CD4-positive, alpha-beta T cell treated with Interleukin-4 for 4 hours (primary cell): Measurements from ENCODE around the gene OSR1.
A peak's percentile ranks its signal among the peaks of the same experiment; 100 is the strongest.
"Not testable (repeated sequence)": the region's sequence is repeated elsewhere in the genome, so short reads cannot be mapped to it uniquely, and the experiment has no call there.

Experiments used
- DNase-seq: peaks from one replicate; pipeline ENCODE4 v3.0.0-alpha.2; 2020

The OSR1 gene

GRCh38 chr2:19358242-19359020, at the start of gene OSR1:
TSS of gene OSR1 (minus strand) at chr2:19358623. CDS start at chr2:19353805, 4,818 bp downstream.
- no peak for DNase-seq

DNA sequence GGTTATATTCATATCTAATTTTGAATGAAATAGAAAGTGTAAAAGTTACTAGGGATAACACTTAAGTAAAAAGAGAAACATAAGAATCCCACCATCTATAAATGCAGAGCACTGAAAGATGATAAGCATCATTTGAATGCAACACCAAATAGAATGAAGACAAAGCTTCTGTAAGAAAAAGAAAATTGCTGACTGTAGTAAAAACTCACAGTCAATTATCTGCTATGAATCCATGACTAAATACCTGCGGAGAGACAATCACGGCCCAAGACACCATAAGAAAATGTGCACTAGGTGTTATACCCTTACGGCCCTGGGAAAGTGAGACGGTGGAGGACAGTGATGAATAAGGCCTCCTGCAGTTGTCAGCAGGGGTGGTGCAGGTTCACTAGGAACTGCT, 45.4 kb upstream of the OSR1 start:
- no peak for DNase-seq

GRCh38 chr2:19392191-19392590, 33.8 kb upstream of the OSR1 start:
- DNase-seq = no peak

DNA sequence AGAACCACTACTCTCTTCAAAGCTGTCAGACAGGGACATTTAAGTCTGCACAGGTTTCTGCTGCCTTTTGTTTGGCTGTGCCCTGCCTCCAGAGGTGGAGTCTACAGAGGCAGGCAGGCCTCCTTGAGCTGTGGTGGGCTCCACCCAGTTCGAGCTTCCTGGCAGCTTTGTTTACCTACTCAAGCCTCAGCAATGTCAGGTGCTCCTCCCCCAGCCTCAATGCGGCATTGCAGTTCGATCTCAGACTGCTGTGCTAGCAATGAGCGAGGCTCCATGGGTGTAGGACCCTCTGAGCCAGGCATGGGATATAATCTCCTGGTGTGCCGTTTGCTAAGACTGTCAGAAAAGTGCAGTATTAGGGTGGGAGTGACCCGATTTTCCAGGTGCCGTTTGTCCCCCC, 31.0 kb upstream of the OSR1 start:
- DNase-seq = not testable (repeated sequence)

- no peak for DNase-seq
These were observed 22.1 kb upstream of the OSR1 start for GRCh38 chr2:19380532-19380931.

GRCh38 chr2:19378939-19379338, 20.5 kb upstream of the OSR1 start:
- DNase-seq = no peak

GRCh38 chr2:19377717-19378116, 19.3 kb upstream of the OSR1 start:
- no peak for DNase-seq

DNA sequence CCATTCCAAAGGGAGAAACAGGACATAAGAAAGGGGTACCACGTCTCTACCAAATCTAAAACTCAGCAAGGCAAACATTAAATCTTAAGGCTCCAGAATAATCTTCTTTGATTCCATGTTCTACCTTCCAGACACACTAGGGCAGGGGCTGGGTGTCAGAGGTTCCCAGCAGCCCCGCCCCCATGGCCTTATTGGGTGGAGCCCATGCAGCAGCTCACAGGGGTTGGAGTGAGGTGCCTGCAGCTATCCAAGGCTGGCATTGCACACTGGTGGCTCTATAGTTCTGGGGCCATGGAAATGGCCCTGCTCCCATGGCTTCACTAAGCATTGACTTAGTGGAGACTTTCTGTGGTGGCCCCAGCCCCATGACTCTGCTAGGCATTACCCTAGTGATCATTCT, 14.9 kb upstream of the OSR1 start:
- DNase-seq = no peak

DNA sequence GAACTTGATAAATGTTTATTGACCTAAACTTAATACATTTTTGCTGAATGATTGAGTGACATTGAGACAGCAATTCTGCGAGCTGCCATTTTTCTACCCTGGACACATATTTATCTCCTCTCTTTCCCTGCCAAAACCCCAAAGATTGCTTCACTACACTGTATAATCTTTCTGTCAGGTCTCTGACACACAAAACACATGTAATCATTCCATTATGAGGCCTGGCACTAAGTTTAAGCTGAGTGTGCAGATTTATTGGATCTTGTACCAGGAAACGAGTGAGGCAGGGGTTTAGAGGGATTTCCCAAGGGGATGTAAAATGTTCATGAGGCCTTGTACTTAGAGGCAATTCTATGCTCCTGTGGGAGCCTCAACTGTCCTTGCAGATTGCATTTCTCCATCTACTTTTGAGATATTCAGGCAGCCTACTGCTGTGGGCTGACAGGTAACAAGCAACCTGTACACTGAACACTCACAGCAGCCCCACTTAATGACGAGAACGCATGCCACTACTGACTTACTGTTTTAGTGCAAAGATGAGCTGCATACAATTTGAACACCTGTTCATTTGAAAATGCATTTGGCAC, 13.7 kb upstream of the OSR1 start:
- no peak for DNase-seq

GRCh38 chr2:19369341-19369955, 11.0 kb upstream of the OSR1 start:
- DNase-seq = no peak

DNA sequence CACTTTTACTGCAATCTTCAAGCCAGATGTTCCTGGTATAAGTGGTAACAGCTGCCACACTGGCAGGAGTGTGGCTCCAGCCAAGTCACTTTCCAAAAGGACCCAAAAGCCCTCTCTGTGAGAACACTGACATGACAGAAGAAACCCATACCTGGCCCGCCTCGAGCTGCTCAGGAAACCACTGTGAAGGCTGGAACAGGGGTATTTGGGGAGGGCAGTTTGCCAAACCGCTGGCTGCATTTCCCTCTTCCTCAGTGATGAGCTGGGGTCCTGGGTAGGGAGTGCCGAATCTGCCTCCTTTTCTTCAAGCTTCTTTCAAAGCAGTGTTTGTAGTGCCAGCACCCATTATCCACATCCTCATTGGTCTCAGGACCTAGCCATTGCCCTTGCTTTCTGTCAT, 10.3 kb upstream of the OSR1 start:
- DNase-seq = no peak

- DNase-seq = no peak
These were observed 8.9 kb upstream of the OSR1 start for GRCh38 chr2:19367326-19367725.

- no peak for DNase-seq
These were observed 6.7 kb upstream of the OSR1 start for GRCh38 chr2:19365126-19365525.

DNA sequence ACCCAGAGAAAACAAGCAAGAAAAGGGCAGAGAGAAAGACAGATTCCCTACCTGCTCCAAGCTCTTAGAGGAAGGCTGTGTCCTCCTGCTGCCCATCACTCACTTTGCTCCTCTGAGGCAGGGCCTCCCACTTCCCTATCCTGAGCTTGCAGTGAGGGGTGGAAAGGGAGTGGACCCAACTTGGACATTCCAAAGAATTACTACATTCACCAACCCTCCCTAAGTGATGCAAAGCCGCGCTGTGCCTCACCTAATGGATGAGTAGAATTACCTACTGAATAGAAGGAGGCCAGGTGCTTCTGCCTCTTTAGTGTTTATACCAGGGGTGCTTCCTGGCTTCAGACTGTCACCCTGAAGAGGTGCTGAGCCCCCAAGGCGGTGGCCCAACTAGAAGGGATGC, 5.6 kb upstream of the OSR1 start:
- DNase-seq = no peak

DNA sequence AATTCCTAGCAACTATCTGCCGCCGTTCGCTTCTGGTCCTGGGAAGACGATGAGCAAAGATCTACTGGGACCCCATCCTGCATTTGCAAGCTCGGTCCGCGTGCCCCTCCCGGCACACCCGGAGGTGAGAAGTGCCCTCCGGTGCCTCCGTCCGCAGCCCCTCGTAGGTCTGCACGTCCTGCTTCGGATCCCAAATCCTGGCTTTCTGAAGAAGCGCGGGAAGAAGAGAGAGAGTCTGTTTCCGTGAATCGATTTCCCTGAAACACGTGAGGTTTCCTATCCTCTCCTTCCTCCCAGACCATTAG, 5.0 kb upstream of the OSR1 start:
- DNase-seq = no peak

- peak; percentile 51 for DNase-seq
These were observed 4.5 kb upstream of the OSR1 start for GRCh38 chr2:19362755-19363473.

GRCh38 chr2:19362094-19362754, 3.8 kb upstream of the OSR1 start:
- peak; percentile 36 for DNase-seq

DNA sequence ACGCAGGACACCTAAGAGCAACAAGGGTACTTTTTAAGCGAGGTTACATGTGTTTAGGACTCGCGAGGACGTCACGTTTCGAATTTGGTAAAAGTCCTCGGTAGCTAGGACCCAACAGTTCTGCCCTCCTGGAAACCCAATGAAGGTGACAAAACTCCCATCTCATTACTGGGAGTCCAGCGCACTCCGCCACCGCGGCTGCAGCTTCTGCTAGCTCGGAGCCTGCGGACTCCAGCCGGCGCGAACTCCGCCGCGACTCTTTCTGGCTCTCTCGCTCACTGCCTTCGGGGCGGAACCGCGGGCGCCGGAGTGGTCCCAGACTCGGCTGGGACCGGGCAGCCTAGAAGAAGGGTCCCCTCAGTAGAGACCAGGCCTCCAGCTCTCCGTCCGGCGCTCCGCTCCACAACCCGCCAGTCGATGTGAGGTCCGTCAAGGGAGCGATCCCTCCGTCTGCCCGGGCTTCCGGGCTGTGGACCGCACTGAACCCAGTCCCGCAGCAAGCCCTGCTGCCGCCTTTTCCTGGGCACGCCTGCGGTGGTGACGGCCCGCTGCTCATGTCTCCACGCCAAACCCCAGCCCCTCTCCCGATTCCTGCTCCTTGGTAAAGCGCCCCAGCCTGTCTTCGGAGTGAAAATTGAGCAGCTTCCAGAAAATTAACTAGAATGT, 3.0 kb upstream of the OSR1 start:
- peak; percentile 15 for DNase-seq

GRCh38 chr2:19360966-19361321, 2.5 kb upstream of the OSR1 start:
- DNase-seq = no peak

- DNase-seq = no peak
These were observed 2.0 kb upstream of the OSR1 start for GRCh38 chr2:19360266-19360965.

DNA sequence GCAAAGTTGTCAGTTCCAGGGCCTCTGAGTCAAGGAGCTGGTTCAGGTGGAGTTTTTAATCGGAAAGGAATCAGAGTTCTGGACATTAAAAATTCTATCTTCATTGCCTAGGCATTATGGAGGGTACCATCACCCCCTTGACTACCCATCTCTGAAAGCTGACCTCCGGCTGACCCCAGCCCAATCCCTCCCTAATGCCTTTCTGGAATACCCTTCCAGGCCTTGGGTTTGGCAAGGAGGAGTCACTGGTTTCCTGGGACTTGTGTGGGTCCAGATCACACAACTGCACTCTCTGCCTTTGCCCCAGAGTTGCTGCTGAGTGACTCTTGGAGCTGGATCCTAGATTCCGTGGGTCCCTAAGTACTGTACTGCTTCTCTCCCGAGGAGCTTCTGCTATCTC, 1.0 kb upstream of the OSR1 start:
- no peak for DNase-seq

- DNase-seq = no peak
These were observed 566 bp upstream of the OSR1 start for GRCh38 chr2:19359021-19359357.
